A673 (cell line): ENCODE results near the gene FSIP1.

ENCODE experiments used
- EZH2 ChIP-seq: fragments of 200-600 bp; sonication (generic); IDR thresholded peaks from 2 replicates; pipeline ENCODE4 v1.6.1; 2017; ENCODE audit warnings: borderline replicate concordance, low read depth, mild to moderate bottlenecking, mixed read lengths, antibody characterized with exemption, low read length; ENCODE audit not compliant: poor library complexity, severe bottlenecking
- TF ChIP-seq, protein P1 (sequence below): fragments of 300-800, 200-600 bp; sonication (generic); conservative IDR thresholded peaks from 2 replicates; pipeline ENCODE4 v1.5.1; 2017; ENCODE audit warnings: low read depth, mild to moderate bottlenecking, antibody characterized with exemption, low read length, moderate library complexity, mixed read lengths

DNA sequence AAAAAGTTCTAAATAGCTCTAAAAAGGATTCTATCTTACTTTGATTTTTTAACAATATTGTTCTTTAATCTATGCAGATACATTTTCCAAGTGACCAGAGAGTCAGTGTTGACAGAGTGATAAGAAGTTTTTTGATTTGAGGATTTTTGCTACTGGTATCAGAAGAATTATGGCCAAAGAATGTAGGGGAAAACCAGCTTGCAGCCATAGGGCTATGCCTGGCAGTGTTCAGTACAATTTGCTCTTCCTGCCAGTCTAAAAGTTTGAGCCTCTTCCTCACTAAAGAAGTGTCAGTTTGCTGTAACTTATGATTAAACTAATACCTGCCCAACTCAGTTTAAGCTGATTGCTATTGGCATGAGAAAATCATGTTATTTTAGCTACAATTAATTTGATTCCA lies 35.3 kb upstream of the FSIP1 start:
- TF ChIP-seq, protein P1, sequence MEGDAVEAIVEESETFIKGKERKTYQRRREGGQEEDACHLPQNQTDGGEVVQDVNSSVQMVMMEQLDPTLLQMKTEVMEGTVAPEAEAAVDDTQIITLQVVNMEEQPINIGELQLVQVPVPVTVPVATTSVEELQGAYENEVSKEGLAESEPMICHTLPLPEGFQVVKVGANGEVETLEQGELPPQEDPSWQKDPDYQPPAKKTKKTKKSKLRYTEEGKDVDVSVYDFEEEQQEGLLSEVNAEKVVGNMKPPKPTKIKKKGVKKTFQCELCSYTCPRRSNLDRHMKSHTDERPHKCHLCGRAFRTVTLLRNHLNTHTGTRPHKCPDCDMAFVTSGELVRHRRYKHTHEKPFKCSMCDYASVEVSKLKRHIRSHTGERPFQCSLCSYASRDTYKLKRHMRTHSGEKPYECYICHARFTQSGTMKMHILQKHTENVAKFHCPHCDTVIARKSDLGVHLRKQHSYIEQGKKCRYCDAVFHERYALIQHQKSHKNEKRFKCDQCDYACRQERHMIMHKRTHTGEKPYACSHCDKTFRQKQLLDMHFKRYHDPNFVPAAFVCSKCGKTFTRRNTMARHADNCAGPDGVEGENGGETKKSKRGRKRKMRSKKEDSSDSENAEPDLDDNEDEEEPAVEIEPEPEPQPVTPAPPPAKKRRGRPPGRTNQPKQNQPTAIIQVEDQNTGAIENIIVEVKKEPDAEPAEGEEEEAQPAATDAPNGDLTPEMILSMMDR: no peak
- TF ChIP-seq EZH2: no peak
